Cerebellar cortex (tissue), 1 donor: ENCODE data around the gene VARS2.
"Not testable (repeated sequence)": the region's sequence is repeated elsewhere in the genome, so short reads cannot be mapped to it uniquely, and the experiment has no call there.

Experiments
- DNase-seq: peaks from one replicate; pipeline ENCODE4 v3.0.0-alpha.2; 2015; ENCODE audit warnings: low spot score

The VARS2 gene

GRCh38 chr6:30963641-30964040, 49.6 kb downstream of the VARS2 start:
- no peak for DNase-seq

GRCh38 chr6:30964075-30964474, 50.0 kb downstream of the VARS2 start:
- DNase-seq: no peak

GRCh38 chr6:30965140-30965601, 51.1 kb downstream of the VARS2 start:
- DNase-seq: no peak

GRCh38 chr6:30966154-30966553, 52.1 kb downstream of the VARS2 start:
- DNase-seq: no peak

GRCh38 chr6:30969171-30969570, 55.1 kb downstream of the VARS2 start:
- not testable (repeated sequence) for DNase-seq

- DNase-seq: no peak
Observed at GRCh38 chr6:30970946-30971345, 56.9 kb downstream of the VARS2 start.

- DNase-seq: no peak
Observed at GRCh38 chr6:30972816-30973215, 58.8 kb downstream of the VARS2 start.

- DNase-seq: no peak
Observed at GRCh38 chr6:30974490-30975252, 60.6 kb downstream of the VARS2 start.
